HG02571 (cell line): ENCODE data around the gene PRKCQ.

Source experiments
- ATAC-seq: cut with Tn5 transposase; IDR thresholded peaks from one replicate; pipeline ENCODE4 v1.9.1; 2021; ENCODE audit warnings: mild to moderate bottlenecking, moderate library complexity; ENCODE audit not compliant: unreplicated experiment

The PRKCQ gene

DNA sequence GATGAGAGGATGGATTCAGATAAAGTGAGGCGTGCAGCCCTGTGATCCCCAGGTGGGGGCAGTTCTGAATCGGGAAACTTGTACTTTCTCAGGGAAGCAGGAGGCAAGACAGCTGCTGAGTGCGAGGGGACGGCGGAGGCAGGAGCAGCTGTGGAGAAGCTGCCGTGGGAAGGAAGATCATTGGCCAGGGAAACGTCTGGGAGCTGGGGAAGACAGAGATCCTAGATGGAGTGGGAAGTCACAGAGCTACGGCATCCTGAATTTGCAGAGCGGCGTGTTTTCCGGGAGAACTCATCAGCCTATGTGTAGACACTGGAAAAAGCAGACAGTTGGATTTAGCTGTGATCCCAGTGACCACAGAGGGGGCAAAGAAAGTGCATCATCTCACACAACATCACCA is 9.2 kb downstream of the PRKCQ start:
- ATAC-seq = no peak

DNA sequence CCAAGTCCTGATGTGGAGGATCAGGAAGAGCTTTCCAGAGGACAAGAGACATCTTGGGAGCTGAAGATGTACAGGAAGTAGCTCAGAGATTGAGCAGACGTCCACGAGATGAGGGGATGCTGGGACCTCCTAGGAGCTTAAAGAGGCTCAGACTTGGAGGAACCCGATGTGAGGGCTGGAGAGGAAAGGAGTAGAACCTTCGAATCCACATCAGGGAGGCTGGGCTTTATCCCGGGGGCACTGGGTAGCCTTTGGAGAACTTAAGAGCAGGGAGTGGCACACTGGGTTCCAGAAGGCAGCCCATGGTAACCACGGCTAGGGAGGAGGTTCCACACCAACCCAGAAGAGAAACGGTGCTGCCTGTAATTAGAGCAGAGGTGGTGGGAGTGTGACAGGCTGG is 10.8 kb downstream of the PRKCQ start:
- no peak for ATAC-seq

DNA sequence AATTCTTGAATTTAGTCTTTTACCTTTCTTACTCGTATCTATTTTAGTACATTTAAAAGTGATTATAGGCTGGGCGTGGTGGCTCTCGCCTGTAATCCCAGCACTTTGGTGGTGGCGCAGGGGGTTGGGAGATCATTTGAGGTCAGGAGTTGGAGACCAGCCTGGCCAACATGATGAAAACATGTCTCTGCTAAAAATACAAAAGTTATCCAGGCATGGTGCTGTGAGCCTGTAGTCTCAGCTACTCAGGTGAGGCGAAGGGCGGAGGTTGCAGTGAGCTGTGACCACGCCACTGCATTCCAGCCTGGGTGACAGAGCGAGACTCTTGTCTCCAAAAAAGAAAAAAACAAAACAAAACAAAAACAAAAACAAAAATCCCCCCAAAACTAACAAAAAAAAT is 12.2 kb downstream of the PRKCQ start:
- no peak for ATAC-seq

DNA sequence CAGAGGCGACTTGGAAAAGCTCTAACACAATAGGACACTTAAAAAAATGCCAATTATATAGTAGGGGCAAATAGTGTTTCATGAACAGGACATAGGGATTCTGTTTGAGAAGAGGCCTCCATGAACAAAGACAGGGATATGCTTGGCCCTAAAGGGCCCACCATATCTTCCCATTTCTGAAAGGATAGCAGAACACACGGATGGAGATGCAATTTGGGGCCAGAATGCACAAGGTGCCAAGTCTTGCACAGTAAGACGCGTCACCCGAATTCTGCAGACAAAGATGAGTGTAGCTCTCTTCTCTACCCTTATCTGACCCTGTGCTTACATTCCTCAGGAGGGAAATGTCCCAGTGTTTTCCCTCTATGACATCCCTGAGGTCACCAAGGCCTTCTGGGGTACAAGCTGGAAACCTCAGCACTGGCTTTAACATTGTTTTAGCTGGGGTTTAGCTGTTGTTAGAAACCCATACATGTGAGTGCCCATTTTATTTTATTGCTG is 12.8 kb downstream of the PRKCQ start:
- no peak for ATAC-seq

DNA sequence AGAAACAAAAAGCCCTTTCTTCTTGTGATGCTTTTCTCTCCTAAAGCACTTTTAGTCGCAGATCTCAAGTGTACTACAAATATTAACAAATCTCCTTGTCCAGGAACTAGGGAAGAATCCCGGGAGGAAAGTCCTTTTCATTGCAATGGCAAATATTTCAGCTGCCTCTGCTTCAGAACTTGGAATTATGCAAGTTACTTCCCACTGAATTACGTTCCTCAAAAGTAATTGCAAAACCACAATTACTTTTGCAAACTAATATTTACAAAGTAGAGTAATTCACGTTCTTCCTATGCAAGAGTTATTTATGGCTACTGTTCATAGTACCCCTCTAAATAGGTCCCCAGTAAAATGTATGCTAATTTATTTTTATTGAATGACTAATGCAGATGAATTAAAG is 14.5 kb downstream of the PRKCQ start:
- ATAC-seq = no peak

DNA sequence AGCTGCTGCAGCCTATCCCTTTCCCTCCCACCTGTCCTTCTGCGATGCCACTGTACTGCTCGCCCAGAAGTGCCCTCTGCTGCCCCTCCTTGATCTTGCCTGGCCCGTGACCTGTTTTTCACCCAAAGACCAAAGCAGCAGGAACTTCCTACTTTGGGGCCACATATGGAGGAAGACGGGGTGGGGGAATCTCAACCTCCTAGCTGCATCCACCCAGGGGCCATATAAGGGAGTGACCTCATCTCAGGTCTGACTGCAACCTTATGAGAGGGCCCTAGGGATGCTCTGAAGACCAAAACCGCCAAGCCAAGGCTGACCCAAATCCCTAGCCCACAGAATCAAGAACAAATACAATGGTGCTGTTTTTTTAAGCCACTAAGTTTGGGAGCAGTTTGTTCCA is 15.7 kb downstream of the PRKCQ start:
- no peak for ATAC-seq

DNA sequence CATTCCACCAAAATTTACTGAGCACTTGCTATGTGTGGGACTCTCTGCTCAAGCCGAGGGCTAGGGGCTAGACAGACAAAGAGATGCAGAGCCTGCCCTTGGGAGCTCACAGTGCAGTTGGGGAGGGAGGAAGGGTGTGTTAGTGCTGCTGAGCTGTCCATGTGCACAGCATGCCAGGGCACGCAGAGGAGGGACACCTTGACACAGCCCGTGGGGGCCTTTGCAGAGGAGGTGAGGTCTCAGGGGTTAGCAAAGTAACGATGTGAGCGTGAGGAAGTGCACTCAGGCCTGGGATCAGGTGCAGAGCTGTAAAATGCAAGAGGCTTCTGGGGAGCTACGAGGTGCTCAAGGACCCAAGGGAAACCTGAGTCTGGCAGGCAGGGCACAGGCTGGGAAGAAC is 16.3 kb downstream of the PRKCQ start:
- ATAC-seq = no peak

DNA sequence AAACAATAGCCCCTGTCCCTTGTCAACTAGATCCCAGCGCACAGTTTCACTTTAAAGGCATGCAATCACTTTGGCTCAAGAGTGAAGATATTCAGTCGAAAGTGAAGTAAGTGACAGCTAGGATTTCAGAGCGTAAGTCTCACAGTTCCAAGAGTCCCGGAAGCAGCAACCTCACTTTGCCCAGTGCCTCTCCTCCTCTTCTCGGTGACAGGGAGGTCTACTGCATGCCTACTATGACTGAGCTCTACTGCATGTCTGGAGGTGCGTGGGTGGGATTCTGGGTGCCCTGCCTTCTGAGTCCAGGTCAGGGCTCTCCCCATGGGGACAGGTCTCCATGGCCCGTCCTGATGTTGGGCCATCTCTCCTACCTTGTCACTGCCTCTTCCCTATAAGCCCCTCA is 17.0 kb downstream of the PRKCQ start:
- ATAC-seq = no peak

DNA sequence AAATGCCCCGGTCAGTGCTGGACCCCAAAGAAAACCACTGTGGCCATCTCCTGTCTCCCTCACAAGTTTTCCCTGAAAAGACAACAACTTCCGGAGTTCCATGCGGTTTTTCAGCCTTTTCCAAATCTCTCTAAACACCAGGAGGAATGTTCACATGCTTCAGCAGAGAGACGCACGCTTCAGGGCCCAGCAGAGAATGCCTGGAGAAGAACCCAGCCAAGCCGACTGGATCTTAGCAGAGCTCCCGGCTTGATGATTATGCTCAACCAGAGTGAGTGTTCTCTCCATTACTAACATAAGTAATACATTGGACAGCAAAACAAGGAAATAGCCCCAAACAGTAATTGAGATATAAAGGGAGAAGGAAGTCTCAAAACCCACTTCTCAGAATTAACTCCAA is 17.9 kb downstream of the PRKCQ start:
- ATAC-seq = no peak

DNA sequence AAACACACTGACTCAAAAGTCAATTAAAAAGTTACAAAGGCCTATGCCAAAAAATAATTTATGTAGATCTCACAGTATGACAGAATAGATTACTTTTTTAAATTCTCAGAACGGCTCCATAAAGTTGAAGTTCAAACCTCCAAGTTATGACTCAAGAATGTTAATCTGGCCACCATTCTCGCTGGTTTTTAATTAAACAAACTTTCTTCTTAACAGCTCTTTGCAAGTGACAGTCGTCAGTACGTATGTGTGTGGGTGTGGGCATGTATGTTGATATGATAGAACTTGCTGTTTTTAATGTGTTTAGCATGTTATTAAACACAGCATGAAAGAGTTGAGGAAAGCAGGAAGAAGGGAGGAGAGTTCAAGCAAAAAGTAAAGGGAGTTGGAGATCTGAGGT is 18.5 kb downstream of the PRKCQ start:
- no peak for ATAC-seq

DNA sequence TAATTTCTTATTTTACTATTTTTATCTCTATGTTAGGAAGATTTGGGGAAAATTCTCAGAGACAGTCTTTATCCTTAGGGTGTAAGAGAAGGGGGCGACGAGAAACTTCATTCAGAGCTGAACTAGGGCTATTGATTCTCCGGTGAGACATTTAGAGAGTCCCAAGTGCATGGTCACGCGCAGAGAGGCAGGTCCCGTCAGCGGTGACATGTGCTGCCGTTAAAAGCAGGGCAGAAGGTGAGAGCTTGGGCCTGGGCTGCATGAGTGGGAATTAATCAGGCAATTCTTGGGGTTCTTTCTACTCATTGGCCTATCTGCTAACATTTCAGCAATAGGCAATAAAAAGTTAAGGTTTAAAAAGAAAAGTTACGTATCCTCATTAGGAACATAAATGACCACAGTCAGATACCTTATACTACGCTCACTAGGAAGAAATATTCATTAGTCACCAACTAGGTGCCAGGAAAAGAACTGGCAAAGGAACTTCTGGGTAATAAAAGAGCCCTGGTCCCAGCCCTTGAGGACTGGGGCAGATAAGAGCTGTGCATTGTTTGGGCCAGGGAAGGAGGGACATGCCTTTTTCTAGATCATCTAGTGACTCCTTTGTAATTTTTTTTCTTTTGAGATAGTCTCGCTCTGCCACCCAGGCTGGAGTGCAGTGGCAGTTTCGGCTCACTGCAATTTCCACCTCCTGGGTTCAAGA is 21.2 kb downstream of the PRKCQ start:
- ATAC-seq = no peak

DNA sequence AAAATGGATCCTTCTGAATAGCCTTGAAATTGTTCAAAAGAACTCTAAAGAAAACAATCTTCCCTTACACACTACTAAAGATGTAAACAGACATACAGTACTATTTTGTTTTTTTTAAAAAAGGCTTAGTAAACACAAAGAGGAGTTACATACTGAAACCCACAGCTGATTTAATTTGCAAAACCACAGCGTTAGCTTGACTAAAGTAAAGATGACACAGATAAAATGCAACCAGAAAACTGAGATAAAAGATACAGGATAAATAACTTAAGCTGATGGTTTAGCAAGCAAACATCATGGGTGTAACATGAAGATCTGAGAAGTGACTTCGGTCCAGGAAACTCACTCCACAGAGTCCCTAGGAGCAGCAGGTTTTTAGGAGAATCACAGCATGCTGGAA is 21.8 kb downstream of the PRKCQ start:
- no peak for ATAC-seq

DNA sequence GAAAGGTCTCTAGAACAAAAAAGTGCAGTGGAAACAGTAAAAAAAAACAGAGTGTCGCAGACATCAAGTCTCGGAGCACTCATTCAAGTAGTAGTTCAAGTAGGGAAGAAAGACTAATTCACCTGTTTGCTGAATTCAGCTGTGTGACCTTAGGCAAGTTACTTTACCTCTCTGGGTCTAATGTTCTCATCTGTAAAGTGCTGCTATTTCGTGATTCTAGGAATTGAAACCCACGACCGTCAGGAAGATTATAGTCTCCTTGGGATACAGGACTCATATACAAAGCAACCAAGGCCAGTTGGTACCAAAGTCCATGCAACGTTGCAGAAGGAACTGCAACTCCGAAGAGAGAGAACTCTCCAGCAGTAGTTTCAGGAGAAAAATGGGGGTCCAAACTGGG is 26.1 kb downstream of the PRKCQ start:
- ATAC-seq = no peak

DNA sequence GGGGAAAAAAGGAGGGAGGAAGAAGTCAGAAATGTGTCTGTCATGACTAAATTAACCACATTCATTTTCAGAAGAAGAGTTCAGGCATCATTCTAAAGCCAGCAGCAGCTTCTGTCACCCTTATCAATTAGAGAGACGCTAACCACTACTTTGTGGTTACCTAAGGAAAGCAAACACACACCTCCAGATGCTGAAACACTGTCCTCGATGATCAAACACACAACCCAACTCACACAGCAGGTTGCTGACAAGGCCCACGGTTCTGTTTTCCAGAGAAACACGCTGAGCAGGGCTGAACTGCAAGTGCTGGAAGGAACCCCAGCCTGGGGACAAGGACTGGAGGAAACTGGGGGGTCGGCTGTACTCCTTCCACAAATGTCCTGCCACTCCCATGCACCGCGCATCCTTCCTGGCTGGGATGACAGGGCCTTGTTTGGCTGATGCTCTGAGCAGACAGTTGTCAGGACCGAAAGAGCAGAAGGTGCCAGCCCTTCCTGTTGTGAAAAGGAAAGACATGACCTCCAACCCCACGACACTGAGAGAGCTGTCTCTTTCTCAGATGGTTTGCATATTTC is 36.6 kb downstream of the PRKCQ start:
- no peak for ATAC-seq

DNA sequence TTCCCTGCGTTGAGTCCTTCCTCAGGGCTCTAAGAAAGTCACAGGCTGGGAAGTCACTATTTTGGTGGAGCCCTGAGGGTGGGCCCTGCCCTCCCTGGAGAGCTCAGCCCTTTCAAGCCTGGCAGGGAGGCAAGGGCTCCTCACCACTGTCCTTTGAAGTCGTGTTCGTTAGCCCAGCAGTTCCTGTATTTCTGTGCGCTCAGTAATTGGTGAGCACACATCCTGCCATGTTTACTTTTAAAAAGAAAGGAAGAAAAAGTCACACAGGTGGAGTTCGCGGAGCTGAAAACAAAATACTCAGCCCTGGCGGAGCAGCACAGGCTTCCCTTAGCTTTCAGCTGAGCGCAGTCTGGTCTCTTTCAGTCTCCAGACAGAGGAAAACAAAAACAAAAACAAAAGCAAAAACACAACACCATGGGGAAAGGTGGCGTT is 37.1 kb downstream of the PRKCQ start:
- no peak for ATAC-seq

DNA sequence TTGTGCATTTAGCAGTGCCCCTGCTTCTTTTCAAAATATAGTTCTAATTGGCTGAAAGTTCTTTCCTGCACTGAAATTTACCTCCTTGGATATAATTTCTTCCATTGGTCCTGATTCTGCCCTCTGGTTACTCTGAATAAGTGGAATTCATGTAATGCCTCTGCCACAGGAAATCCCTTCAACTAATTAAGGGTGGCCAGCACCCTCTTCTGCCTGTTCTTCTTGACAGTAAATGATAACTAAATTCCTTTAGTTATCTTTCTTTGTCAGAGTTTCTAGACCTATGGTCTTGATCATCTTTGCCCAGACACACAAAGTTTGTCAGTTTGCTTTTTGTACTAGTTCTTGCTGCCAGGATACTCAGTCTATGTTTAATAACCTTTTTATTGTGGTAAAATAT is 40.2 kb downstream of the PRKCQ start:
- no peak for ATAC-seq

DNA sequence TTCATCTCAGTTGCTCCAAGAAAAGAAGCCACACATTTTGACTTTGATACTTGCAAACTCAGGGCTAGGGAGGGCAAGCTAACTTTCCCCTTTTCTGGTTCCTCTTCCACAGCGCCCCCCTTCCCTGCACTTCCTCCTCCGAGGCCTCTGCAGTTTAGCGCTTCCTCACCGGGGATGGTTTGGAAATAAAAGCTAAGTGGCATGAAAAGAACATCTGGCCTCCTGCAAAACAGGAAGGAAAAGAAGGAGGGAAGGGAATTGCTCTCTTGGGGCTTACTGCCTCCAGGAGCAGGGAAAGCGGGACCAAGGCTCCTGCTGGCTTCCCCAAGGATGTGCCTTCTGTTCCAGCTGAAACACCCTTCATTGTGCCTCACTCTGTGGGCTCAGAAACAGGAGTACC is 42.3 kb downstream of the PRKCQ start:
- ATAC-seq = no peak

DNA sequence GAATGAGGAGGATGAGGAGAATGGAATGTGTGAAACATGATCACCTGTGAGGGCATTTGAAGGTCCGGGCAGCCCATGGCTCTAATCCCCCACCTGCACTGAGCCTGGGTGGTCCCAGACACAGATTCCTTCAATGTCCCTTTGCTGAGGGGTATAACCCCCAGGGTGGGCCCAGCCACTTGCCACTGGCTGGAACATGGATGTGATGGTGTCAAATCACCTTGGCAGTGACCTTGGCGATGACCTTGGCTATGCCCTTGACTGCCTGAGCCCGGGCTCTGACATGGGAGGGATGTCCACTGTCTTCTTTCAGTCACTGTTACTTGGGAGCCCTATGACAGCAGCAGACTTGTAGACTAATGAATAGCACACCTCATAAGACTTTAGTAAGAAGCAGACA is 44.0 kb downstream of the PRKCQ start:
- ATAC-seq = no peak

DNA sequence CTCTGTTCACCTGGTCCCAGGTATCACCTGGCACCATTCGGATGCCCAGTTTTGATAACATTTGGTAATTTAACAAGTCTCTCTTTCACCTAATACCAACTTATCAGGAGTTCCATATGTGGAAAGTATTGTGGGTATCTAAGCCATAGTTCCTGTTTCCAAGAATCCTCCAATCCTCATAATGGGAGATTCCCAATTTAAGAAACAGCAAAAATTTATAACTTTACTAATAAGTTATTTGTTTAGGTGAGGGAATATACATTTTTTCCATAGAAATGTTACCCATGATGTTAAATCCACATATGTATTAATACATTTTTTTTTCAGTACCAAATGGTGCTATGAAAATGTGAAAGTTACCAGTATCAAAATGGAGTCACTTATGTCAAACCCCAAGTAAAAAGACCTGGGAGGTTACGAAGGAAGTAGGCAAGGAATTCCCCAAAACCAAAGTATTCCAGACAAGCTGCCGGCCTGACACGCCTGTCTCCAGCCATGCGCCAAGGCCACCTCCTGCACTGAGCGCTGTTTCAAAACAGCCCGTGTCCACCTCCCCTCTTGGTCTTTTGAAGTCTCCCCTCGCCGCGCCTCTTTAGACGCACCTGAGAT is 44.8 kb downstream of the PRKCQ start:
- ATAC-seq = no peak

DNA sequence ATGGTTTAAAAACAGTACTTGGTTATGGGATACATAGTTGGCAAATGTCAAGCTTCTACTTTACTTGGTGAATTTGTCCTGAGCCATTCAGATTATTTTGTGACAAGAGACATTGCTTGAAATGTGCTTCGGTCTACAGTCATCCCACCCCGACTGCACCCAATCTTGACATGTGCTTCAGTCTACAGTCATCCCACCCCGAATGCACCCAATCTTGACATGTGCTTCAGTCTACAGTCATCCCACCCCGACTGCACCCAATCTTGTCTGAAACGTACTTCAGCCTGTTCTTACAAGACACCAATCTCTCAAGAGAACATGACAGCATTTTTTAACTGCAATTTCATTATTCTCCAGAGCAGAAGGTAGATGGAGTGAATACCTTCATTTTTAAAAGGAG is 47.8 kb downstream of the PRKCQ start:
- no peak for ATAC-seq

DNA sequence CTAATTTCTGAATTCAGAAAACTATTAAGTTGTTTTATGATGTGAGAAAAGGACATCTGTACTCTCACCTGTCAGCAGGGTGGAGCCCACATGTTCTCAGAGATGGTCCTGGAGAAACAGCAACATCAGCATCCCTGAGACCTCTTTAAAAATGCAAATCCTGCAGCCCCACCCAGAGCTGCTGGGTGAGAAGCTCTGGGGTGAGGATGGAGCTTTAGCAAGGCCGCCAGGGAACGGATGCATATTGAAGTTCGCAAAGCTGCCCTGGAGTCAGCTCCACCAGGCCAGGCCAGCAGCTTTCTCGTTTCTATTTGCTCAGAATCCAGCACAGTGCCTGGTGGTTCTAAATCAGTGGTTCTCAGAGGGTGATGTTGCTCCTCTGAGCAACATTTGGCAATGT is 49.1 kb downstream of the PRKCQ start:
- ATAC-seq = no peak

DNA sequence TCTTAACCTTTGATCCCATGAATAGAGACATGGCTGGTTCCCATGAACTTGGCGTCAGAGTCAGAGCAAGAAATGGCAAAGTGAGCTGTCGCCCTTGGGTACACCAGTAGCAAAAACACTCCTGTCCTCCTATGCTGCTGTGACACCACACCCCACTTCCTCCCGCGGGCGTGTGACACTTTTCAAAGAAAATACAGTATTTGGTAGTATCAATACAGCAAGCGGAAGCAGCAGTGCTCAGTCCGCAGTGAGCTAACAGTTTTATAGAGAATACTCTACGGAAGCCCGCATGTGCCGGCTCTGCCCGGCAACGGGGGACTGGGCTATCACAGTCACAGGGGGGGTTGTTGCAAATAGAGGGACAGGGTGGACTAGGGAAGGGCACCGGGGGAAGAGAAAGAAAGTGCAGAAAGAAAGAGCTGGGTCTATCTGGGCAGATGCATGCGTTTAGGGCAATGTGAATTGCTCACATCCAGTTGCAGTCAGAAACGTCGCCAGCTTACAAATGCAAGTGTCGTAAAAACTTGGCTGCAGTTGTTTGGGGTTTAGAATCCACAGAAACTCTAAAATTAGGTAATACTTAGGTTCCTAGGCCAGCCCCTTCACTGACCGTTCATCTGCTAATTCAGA is 49.8 kb downstream of the PRKCQ start:
- ATAC-seq = no peak
